Esophagus muscularis mucosa (tissue), 4 donors: ENCODE measurements around the gene LFNG.

Experiments used
- EP300 ChIP-seq: sonication (generic); formaldehyde crosslinking; IDR thresholded peaks from one replicate; pipeline ENCODE4 v1.6.1; 2017; ENCODE audit warnings: antibody characterized with exemption
- POLR2A ChIP-seq: fragments of 450-650 bp; IDR thresholded peaks from one replicate; pipeline ENCODE4 v1.6.1; 2017; ENCODE audit warnings: antibody characterized with exemption, moderate library complexity, mild to moderate bottlenecking, low read depth
- POLR2AphosphoS5 ChIP-seq, 2 donors: sonication (generic); formaldehyde crosslinking; IDR thresholded peaks; one replicate each; pipeline ENCODE4 v1.6.1; 2017; ENCODE audit warnings: antibody characterized with exemption in 2 of 2
- TF ChIP-seq, protein P1 (sequence below), 3 experiments: fragments of 200-600 bp in 2 of 3; fragments of 450-650 bp in 1 of 3; sonication (generic) in 2 of 3; IDR thresholded peaks; one replicate each; pipeline ENCODE4 v1.5.1; 2017 to 2019; ENCODE audit warnings: antibody characterized with exemption in 3 of 3, mild to moderate bottlenecking in 2 of 3, moderate library complexity in 1 of 3

DNA sequence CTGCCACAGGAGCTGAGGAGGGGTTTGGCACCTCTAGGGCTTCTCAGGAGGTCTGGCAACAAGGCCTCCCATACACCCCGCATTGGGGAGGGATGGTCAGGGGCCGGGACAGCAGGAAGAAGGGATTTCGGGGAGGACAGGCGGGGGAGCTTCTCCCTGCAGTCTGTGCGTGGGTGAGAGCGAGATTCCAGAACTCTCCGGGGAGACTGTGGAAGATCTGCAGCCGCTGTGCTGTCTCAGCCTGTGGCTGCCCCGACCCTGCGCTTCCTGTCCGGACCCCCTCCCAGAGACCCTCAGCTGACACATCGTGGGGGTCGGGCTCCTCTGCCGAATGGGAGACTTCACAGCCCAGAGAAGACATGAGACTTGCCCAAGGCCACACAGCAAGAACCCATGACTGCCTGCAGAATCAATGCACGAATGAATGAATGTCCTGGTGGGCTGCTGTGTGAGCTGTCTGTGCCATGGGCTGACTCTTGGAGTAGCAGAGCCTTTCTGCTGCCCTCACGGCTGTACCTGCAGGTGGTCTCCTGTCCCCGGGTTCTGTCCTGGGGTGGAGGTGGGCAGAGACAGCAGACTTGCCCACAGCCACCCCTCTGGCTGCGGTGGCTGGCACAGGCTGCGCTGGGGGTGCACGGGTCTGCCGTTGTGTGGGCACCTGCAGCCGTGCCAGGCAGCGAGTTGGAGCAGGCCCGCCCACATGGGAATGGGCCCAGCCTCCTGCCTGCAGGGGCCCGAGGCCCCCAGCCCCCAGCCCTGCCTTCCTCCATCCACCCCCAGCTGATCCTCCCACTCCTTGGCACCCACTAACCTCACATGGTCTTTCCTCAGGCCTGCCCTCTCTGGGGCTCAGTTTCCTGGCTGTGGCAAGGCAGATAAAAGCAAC lies 16.3 kb upstream of the LFNG start:
- TF ChIP-seq POLR2A: no peak
- TF ChIP-seq, protein P1, sequence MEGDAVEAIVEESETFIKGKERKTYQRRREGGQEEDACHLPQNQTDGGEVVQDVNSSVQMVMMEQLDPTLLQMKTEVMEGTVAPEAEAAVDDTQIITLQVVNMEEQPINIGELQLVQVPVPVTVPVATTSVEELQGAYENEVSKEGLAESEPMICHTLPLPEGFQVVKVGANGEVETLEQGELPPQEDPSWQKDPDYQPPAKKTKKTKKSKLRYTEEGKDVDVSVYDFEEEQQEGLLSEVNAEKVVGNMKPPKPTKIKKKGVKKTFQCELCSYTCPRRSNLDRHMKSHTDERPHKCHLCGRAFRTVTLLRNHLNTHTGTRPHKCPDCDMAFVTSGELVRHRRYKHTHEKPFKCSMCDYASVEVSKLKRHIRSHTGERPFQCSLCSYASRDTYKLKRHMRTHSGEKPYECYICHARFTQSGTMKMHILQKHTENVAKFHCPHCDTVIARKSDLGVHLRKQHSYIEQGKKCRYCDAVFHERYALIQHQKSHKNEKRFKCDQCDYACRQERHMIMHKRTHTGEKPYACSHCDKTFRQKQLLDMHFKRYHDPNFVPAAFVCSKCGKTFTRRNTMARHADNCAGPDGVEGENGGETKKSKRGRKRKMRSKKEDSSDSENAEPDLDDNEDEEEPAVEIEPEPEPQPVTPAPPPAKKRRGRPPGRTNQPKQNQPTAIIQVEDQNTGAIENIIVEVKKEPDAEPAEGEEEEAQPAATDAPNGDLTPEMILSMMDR (IDR thresholded peaks at IDR 0.05): no peak
- TF ChIP-seq POLR2AphosphoS5 (IDR thresholded peaks at IDR 0.05): no peak
- TF ChIP-seq EP300: no peak
